ENCODE data around the gene ANTXR2.
"Not testable (repeated sequence)": the region's sequence is repeated elsewhere in the genome, so short reads cannot be mapped to it uniquely, and the experiment has no call there.

The ANTXR2 gene

GRCh38 chr4:79996851-79997250, 76.2 kb downstream of the ANTXR2 start:
- H3K4me3 ChIP-seq (ENCODE audit: low read depth, low read length) = no peak overlapping the region
- TF ChIP-seq, protein P1, sequence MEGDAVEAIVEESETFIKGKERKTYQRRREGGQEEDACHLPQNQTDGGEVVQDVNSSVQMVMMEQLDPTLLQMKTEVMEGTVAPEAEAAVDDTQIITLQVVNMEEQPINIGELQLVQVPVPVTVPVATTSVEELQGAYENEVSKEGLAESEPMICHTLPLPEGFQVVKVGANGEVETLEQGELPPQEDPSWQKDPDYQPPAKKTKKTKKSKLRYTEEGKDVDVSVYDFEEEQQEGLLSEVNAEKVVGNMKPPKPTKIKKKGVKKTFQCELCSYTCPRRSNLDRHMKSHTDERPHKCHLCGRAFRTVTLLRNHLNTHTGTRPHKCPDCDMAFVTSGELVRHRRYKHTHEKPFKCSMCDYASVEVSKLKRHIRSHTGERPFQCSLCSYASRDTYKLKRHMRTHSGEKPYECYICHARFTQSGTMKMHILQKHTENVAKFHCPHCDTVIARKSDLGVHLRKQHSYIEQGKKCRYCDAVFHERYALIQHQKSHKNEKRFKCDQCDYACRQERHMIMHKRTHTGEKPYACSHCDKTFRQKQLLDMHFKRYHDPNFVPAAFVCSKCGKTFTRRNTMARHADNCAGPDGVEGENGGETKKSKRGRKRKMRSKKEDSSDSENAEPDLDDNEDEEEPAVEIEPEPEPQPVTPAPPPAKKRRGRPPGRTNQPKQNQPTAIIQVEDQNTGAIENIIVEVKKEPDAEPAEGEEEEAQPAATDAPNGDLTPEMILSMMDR (conservative IDR thresholded peaks at IDR 0.05; ENCODE audit: low read depth, low read length) = no peak
- DNase-seq (ENCODE audit: low read depth) = no peak

DNA sequence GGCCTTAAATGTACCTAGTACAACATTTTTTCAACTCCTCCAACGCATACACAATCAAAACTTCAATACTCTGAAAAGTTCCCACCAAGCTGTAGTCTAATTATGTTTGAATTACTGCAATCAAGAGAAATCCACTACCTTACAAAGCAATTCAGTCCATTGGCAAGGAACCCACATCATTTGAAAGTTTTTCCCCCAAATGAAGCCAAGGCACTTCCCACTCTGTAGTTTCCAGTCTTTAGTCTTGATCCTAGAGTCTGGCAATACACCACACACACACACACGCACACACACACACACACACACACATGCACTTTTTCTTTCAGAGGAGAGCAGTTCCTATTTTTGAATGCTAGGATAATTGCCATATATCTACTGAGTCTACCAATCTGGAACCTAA, 79.6 kb downstream of the ANTXR2 start:
- no peak for DNase-seq (ENCODE audit: low read depth)
- H3K4me3 ChIP-seq (ENCODE audit: low read depth, low read length) = no peak overlapping the region
- TF ChIP-seq, protein P1 (conservative IDR thresholded peaks at IDR 0.05; ENCODE audit: low read depth, low read length) = no peak

GRCh38 chr4:79991601-79992000, 81.4 kb downstream of the ANTXR2 start:
- H3K4me3 ChIP-seq (ENCODE audit: low read depth, low read length) = no peak overlapping the region
- TF ChIP-seq, protein P1 (conservative IDR thresholded peaks at IDR 0.05; ENCODE audit: low read depth, low read length) = no peak
- DNase-seq (ENCODE audit: low read depth) = no peak

DNA sequence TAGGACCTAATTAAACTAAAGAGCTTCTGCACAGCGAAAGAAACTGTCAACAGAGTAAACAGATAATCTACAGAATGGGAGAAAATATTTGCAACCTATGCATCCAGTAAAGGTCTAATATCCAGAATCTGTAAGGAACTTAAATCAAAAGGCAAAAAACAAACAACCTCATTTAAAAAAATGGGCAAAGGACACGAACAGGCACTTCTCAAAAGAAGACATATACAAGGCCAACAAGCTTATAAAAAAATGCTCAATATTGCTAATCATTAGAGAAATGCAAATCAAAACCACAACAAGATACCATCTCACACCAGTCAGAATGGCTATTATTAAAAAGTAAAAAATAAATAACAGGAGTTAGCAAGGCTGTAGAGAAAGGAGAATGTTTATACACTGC, 81.9 kb downstream of the ANTXR2 start:
- DNase-seq (ENCODE audit: low read depth); H3K4me3 ChIP-seq (ENCODE audit: low read depth, low read length): not testable (repeated sequence)

DNA sequence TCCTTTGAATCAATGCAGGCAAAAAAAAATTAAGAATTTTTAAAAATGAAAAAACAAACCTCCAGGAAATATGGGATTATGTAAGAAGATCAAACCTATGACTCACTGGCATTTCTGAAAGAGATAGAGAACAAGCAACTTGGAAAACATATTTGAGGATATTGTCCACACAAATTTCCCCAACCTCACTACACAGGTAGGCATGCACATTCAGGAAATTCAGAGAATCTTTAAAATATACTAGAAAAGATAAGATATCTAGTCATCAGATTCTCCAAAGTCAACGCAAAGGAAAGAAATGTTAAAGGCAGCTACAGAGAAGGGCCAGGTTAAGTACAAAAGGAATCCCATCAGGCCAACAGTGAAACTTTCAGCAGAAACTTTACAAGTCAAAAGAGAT, 85.6 kb downstream of the ANTXR2 start:
- H3K4me3 ChIP-seq (ENCODE audit: low read depth, low read length) = no peak overlapping the region
- DNase-seq (ENCODE audit: low read depth) = peak; percentile 34
- TF ChIP-seq, protein P1 (conservative IDR thresholded peaks at IDR 0.05; ENCODE audit: low read depth, low read length) = no peak

GRCh38 chr4:79983431-79983830, 89.6 kb downstream of the ANTXR2 start:
- no peak for DNase-seq (ENCODE audit: low read depth)
- TF ChIP-seq, protein P1 (conservative IDR thresholded peaks at IDR 0.05; ENCODE audit: low read depth, low read length) = no peak
- H3K4me3 ChIP-seq (ENCODE audit: low read depth, low read length) = no peak overlapping the region

DNA sequence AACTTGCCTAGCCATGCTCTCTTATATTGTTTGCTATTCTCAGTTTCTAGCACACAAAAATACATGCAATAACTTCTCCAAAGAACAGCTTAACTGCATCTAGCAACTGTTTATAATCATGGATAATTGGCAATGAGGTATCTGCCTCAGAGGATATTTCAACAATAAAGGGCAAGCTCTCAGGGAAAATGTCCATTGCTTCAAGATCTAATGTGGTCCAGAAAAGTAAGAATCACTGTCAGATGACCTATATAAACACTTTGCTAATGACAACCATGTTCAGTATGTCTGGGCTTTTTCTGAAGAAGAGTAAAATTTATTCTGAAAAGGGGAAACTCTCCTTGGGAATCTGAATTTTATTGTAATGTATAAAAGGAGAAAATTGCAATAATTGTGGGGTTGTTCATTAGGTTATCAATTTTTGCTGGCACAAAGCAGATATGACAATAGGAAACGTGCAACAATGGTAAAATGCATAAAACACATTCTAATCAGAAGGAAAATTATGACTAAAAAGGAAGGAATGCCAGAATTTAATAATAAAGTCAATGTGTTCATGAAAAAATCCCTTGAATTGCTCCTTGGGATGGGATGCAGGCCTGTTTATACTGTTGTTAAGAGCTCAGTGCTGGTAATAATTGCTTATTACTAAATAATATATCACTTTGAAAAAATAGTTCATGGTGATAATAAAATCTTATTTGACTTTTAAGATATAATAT, 90.3 kb downstream of the ANTXR2 start:
- no peak overlapping the region for H3K4me3 ChIP-seq (ENCODE audit: low read depth, low read length)
- TF ChIP-seq, protein P1 (conservative IDR thresholded peaks at IDR 0.05; ENCODE audit: low read depth, low read length) = no peak
- no peak for DNase-seq (ENCODE audit: low read depth)

Measured in choroid plexus epithelial cell (primary cell).